ENCODE data around the gene CFAP73.

Gene CFAP73

GRCh38 chr12:113155646-113156045 lies 6.1 kb downstream of the CFAP73 start:
- no peak overlapping the region for H3K4me3 ChIP-seq (ENCODE audit: low read depth, low read length)
- TF ChIP-seq CTCF (IDR thresholded peaks at IDR 0.05; ENCODE audit: low read depth, low read length): no peak
- in situ Hi-C loops (cut with HindIII; ENCODE audit: low sequenced_read_pairs): no loop called here
- no peak for DNase-seq (ENCODE audit: low read depth, low spot score)

GRCh38 chr12:113157218-113157859 lies 7.8 kb downstream of the CFAP73 start:
- H3K4me3 ChIP-seq (ENCODE audit: low read depth, low read length): no peak overlapping the region
- in situ Hi-C loops (cut with HindIII; ENCODE audit: low sequenced_read_pairs): no loop called here
- no peak for TF ChIP-seq CTCF (IDR thresholded peaks at IDR 0.05; ENCODE audit: low read depth, low read length)
- no peak for DNase-seq (ENCODE audit: low read depth, low spot score)

GRCh38 chr12:113158439-113159203 lies 9.1 kb downstream of the CFAP73 start:
- in situ Hi-C loops (cut with HindIII; ENCODE audit: low sequenced_read_pairs): no loop called here
- no peak for TF ChIP-seq CTCF (IDR thresholded peaks at IDR 0.05; ENCODE audit: low read depth, low read length)

GRCh38 chr12:113159937-113160336 lies 10.4 kb downstream of the CFAP73 start:
- in situ Hi-C loops (cut with HindIII; ENCODE audit: low sequenced_read_pairs): no loop called here
- H3K4me3 ChIP-seq (ENCODE audit: low read depth, low read length): no peak overlapping the region
- no peak for DNase-seq (ENCODE audit: low read depth, low spot score)
- TF ChIP-seq CTCF (IDR thresholded peaks at IDR 0.05; ENCODE audit: low read depth, low read length): no peak

More at GRCh38 chr12:113158439-113159203, 9.1 kb downstream of the CFAP73 start:
- no peak for DNase-seq (ENCODE audit: low read depth, low spot score)
- no peak overlapping the region for H3K4me3 ChIP-seq (ENCODE audit: low read depth, low read length)

- no peak for TF ChIP-seq CTCF (IDR thresholded peaks at IDR 0.05; ENCODE audit: low read depth, low read length)
- peak; percentile 10 for DNase-seq (ENCODE audit: low read depth, low spot score)
- no peak overlapping the region for H3K4me3 ChIP-seq (ENCODE audit: low read depth, low read length)
- in situ Hi-C loops (cut with HindIII; ENCODE audit: low sequenced_read_pairs): no loop called here
Measured at GRCh38 chr12:113161415-113162016, 12.0 kb downstream of the CFAP73 start.

GRCh38 chr12:113162102-113163029 lies 12.8 kb downstream of the CFAP73 start:
- DNase-seq (ENCODE audit: low read depth, low spot score): peak; percentile 52
- TF ChIP-seq CTCF (IDR thresholded peaks at IDR 0.05; ENCODE audit: low read depth, low read length): no peak
- in situ Hi-C loops (cut with HindIII; ENCODE audit: low sequenced_read_pairs): no loop called here
- H3K4me3 ChIP-seq (ENCODE audit: low read depth, low read length): no peak overlapping the region

Data from astrocyte of the spinal cord (primary cell).